Measurements from ENCODE around the gene MOV10L1.

MOV10L1 gene

DNA sequence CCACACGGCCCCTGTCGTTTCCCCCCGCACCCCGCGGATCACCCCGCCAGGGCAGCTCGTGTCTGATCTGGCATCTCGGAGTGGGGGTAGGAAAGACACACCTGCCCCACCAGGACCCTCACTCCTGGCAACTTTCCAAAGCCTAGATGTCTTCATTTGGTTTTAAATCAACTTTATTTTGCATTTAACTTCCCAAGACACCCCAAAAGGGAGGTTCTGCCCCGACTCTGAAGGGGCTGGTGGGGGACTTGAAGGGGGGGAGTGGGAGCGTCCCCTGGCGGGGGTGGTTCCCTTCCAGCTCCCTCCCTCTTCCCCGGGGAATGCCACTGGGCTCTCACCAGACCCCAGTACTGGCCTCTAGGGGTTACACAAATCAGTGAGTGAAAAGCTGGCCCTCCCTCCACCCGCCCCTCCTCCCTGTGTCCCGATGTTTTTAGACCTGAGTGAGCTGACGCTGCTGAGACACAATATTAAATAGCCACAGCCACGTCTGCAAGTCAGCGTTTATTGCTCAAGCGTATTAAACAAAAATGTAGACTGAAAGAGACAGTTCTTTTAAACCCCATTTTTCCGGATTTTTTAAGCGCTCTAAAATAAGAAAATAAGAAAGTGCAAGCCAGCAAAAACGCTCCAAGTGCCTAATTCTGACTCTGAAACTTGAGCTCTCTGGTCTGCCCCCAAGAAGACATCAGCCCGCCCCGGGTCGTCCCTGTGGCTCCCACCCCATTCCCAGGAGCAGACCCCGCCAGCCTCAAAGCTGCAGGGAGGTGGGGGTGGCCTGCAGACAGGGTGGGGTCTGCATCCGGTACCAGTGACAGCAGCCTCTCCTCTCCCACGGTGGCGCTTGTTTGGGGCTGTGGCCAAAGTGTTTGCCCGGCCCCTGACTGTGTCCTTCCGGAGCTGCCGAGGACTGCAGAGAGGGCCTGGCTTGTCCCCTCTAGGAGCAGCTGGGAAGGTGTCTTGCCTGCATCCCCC, 30.6 kb upstream of the MOV10L1 start:
- no peak for DNase-seq

DNA sequence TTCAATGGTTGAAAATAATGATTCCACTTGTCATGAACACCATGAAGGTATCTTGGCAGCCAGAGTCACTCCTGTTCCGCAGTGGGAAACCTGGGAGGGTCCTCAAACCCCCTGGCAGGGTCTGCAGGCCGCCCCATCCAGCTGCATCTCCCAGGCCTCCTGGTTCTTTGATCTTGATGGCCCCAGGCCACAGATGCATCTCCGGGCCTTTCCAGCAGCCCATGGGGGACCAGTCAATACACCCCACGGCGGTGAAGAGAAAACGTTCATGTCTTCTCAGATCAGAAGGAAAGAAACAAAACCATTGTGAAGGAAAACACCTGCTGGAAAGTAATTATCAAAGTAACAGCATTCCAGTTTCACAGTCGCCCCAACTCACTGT, 29.9 kb upstream of the MOV10L1 start:
- no peak for DNase-seq

DNA sequence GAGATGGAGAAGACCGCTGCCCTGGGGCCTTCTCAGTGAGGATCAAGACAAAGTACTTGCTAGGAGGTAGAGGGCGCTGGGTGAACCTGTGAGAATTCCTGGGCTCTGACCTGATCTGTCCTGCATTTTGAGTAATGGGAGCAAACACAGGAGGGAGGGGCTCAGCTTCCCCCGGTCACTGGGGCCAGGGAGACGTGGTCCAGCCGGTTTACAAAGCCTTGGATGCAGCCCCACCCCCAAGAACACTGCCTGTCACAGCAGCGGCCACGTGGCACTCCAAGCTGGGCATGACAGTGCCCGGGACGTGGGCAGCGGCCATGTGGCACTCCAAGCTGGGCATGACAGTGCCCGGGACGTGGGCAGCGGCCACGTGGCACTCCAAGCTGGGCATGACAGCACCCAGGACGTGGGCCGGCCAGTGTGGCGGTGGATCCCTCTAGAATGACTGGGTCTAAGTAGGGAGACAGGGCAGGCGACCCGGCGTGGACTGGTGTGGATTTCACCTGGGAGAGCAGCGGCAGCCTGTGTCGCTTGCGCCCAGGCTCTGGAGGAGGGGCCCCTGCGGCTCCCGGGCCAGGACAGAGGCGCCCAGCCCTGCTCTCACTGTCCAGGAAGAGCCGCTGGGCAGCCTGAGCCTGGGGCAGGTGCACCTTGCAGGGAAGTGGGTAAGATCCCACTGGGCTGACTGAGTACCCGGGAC, 29.2 kb upstream of the MOV10L1 start:
- no peak for DNase-seq

GRCh38 chr22:50061141-50061823, 28.5 kb upstream of the MOV10L1 start:
- DNase-seq = no peak

GRCh38 chr22:50061824-50062355, 27.9 kb upstream of the MOV10L1 start:
- DNase-seq = no peak

DNA sequence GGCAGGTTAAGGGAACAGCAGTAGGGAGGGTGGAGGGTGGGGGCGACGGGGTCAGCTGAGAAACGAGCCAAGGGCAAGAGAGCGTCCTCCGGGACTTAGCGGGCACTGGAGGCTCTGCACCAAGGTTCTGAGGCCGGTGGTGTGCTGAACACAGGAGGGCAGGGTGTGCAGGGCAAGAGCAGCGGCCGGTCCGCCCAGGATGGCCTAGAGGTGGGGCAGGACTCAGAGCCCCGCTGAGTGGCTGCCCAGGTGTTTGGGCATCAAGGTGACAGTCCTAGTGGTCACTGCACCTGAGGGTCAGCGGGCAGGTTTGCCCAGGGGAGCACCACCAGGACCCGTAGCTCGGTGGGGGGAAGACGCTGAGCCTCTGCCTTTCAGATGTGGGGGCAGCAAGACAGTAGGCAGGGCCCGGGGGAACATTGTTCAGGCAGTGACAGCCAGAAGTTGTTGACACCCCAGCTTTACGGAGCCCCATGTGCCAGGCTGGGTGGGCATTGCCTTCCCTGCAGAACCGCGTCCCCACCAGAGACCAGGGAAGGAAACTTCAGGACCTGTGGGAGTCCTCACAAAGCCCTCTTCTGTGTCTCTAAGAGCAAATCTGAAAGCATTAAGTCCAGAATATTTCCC, 27.2 kb upstream of the MOV10L1 start:
- no peak for DNase-seq

- DNase-seq = no peak
These were observed 26.0 kb upstream of the MOV10L1 start for GRCh38 chr22:50063589-50064393.

DNA sequence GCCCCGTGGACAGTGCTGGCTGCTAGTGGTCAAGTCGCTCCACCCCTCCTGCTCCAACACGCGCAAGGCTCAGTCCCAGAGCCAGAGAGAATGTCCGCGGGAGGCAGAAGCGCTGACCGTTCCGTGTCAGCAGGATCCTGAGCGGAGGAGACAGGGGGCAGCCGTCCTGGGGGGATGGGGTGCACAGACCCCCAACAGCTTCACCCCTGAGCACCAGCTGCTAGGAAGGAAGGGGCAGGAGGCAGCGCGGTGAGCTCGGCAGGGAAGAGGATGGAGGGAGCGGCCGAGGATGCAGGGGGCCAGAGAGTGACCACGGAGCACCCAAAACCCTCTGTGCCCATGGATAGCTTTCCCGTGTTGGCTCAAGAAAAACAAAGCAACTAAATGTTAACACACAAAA, 25.4 kb upstream of the MOV10L1 start:
- no peak for DNase-seq

DNA sequence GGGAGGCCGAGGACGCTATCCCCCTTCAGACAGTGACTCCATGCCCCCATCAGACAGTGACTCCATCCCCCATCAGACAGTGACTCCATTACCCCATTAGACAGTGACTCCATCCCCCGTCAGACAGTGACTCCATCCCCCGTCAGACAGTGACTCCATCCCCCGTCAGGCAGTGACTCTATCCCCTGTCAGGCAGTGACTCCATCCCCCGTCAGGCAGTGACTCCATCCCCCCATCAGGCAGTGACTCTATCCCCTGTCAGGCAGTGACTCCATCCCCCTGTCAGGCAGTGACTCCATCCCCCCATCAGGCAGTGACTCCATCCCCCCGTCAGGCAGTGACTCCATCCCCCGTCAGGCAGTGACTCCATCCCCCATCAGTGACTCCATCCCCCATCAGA, 22.6 kb upstream of the MOV10L1 start:
- DNase-seq = no peak

GRCh38 chr22:50068096-50068495, 21.7 kb upstream of the MOV10L1 start:
- no peak for DNase-seq

GRCh38 chr22:50070366-50070765, 19.4 kb upstream of the MOV10L1 start:
- no peak for DNase-seq

- no peak for DNase-seq
These were observed 18.2 kb upstream of the MOV10L1 start for GRCh38 chr22:50071432-50072166.

GRCh38 chr22:50072167-50072555, 17.6 kb upstream of the MOV10L1 start:
- no peak for DNase-seq

DNA sequence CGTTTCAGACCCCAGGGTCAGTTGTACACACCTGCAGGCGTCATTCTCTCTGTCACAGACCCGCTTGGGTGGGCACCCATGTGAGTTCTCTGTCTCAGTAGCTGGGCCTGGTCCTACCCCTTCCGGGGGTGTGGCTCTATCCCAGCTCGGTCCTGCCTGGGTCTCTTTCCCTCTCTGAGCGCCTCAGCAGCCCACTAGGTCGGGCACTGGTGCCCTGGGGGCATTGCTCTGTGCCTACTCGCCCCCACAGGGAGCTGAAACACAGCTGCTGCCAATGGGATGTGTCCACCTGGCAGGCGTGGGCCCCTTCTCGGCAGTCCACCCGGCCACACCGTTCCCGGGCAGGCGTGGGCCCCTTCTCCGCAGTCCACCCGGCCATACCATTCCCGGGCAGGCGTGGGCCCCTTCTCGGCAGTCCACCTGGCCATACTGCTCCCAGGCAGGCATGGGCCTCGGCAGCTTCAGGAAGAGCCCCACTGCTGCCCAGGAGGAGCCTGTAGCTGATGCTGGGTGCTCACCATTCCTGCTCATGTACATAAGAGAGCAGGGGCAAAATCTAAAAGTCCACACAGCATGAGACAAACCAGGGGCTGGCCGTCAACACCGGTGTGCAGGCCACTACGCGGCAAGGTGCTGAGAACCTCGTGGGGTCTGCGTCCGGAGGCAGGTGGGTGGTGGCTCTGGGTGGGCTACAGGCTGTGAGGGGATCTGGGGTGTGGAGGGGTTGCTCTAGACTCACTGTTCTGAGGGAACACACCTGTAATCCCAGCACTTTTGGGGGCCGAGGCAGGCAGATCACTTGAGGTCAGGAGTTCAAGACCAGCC, 16.9 kb upstream of the MOV10L1 start:
- no peak for DNase-seq

GRCh38 chr22:50074056-50074455, 15.8 kb upstream of the MOV10L1 start:
- DNase-seq = no peak

- no peak for DNase-seq
These were observed 15.0 kb upstream of the MOV10L1 start for GRCh38 chr22:50074551-50075530.

DNA sequence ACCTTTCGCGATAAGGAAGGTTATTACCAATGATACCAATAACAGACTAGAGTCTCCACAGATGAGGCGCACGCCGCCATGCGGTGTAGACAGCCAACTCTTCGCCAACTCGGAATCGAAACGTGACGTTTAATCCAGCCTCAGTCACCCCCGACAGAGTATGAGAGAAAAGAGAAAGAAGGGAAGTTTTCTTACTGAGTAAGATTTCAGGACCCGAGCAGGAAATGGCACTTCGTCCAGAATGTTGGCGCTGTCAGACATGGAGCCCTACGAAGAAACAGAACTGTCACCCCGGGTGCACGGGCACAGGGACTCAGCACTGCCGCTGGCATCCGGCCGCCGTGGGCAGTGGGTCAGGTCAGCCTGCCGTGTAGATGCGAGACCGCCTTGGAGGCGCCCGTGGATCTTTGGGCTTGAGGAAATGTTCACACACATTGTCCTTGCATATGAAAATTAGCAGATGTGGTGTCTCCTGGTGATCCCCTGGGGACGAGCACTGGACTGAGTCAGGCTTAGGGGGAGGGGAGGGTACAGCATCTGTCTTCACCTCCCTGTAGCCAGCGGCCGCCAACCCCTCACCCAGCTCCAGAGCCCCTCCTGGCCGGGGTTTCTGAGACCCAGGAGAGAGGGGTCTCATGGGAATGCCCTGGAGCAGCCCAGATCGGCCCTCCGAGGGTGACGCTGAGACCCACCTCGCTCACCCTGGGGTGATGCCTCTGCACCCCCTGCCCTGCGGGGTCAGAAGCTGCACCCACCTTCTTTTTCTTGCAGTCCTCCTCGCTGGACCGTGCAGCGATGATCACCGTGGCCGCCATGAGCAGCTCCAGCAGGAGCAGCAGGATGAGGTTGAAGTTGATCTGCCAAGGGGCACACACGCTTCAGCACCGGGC, 12.9 kb upstream of the MOV10L1 start:
- DNase-seq = no peak

- DNase-seq = no peak
These were observed 11.6 kb upstream of the MOV10L1 start for GRCh38 chr22:50078246-50078645.
